Measurements from ENCODE around the gene SLC25A26. TPM values are rescaled to one million over a fixed set of nuclear protein-coding genes. Genes with fewer than 3 reads are reported as not detected.

The SLC25A26 gene
- total and polyA plus RNA-seq, 2 donors (not counting 1 experiment from before 2014, with no cell fraction given): 14.2 to 29.0 TPM

- Histone ChIP-seq H3K27ac (ENCODE audit: insufficient read depth, low read length) (no peak overlapping the region), H4K20me1 (ENCODE audit: control insufficient read depth, extremely low read depth, insufficient read depth, low read length) (no peaks in the 10 kb centered on the region), H3K36me3 (ENCODE audit: control insufficient read depth, insufficient read depth, low read length) (no peaks in the 10 kb centered on the region), H3K9ac (ENCODE audit: insufficient read depth, low read length) (no peak overlapping the region), H3K9me3 (ENCODE audit: control insufficient read depth, insufficient read depth, low read depth, low read length) (no peaks in the 10 kb centered on the region), H3K4me1 (ENCODE audit: control insufficient read depth, extremely low read depth, insufficient read depth, low read length) (no peaks in the 10 kb centered on the region), H3K4me3 (replicated peaks in 1 of 4; ENCODE audit: control extremely low read depth in 1 of 4, insufficient read depth in 1 of 4, low read depth in 3 of 4, low read length in 4 of 4) (no peak overlapping the region), H3K4me2 (ENCODE audit: extremely low read depth, insufficient read depth, low read length) (no peak overlapping the region), H3K27me3 (ENCODE audit: control insufficient read depth, insufficient read depth, low read length) (peaks cover 4% of the 10 kb centered on the region), H3K79me2 (ENCODE audit: control insufficient read depth, insufficient read depth, low read length) (no peaks in the 10 kb centered on the region), H2AFZ (ENCODE audit: low read length) (no peak overlapping the region)
- no peak for TF ChIP-seq EZH2 (IDR thresholded peaks at IDR 0.05; ENCODE audit: low read length, missing control alignments)
- no peak for TF ChIP-seq CTCF (conservative IDR thresholded peaks at IDR 0.05 in 1 of 2, IDR thresholded peaks at IDR 0.05 in 1 of 2; ENCODE audit: low read depth in 1 of 2, low read length in 2 of 2)
- no peak for DNase-seq (ENCODE audit: low read depth in 2 of 2)
Observed at GRCh38 chr3:66206806-66207205, 14.0 kb upstream of the SLC25A26 start.

- TF ChIP-seq EZH2 (IDR thresholded peaks at IDR 0.05; ENCODE audit: low read length, missing control alignments) (no peak), CTCF (conservative IDR thresholded peaks at IDR 0.05 in 1 of 2, IDR thresholded peaks at IDR 0.05 in 1 of 2; ENCODE audit: low read depth in 1 of 2, low read length in 2 of 2) (no peak)
- no peaks in the 10 kb centered on the region for H3K9me3 ChIP-seq (ENCODE audit: control insufficient read depth, insufficient read depth, low read depth, low read length)
- H3K27ac ChIP-seq (ENCODE audit: insufficient read depth, low read length): no peak overlapping the region
Observed at GRCh38 chr3:66208189-66208588, 12.6 kb upstream of the SLC25A26 start.

GRCh38 chr3:66210687-66211295 lies 10.0 kb upstream of the SLC25A26 start:
- no peaks in the 10 kb centered on the region for H3K9me3 ChIP-seq (ENCODE audit: control insufficient read depth, insufficient read depth, low read depth, low read length)
- H3K4me3 ChIP-seq (replicated peaks in 1 of 4; ENCODE audit: control extremely low read depth in 1 of 4, insufficient read depth in 1 of 4, low read depth in 3 of 4, low read length in 4 of 4): no peak overlapping the region
- H3K4me2 ChIP-seq (ENCODE audit: extremely low read depth, insufficient read depth, low read length): no peak overlapping the region
- no peak overlapping the region for H3K27ac ChIP-seq (ENCODE audit: insufficient read depth, low read length)
- no peaks in the 10 kb centered on the region for H3K4me1 ChIP-seq (ENCODE audit: control insufficient read depth, extremely low read depth, insufficient read depth, low read length)
- no peak for DNase-seq (ENCODE audit: low read depth in 2 of 2)
- H3K36me3 ChIP-seq (ENCODE audit: control insufficient read depth, insufficient read depth, low read length): no peaks in the 10 kb centered on the region
- no peaks in the 10 kb centered on the region for H3K27me3 ChIP-seq (ENCODE audit: control insufficient read depth, insufficient read depth, low read length)
- H3K9ac ChIP-seq (ENCODE audit: insufficient read depth, low read length): no peak overlapping the region
- no peaks in the 10 kb centered on the region for H4K20me1 ChIP-seq (ENCODE audit: control insufficient read depth, extremely low read depth, insufficient read depth, low read length)
- no peak overlapping the region for H2AFZ ChIP-seq (ENCODE audit: low read length)
- H3K79me2 ChIP-seq (ENCODE audit: control insufficient read depth, insufficient read depth, low read length): no peaks in the 10 kb centered on the region
- TF ChIP-seq CTCF (conservative IDR thresholded peaks at IDR 0.05 in 1 of 2, IDR thresholded peaks at IDR 0.05 in 1 of 2; ENCODE audit: low read depth in 1 of 2, low read length in 2 of 2) (no peak), EZH2 (IDR thresholded peaks at IDR 0.05; ENCODE audit: low read length, missing control alignments) (no peak)

More at GRCh38 chr3:66208189-66208588, 12.6 kb upstream of the SLC25A26 start:
- no peaks in the 10 kb centered on the region for H4K20me1 ChIP-seq (ENCODE audit: control insufficient read depth, extremely low read depth, insufficient read depth, low read length)
- no peaks in the 10 kb centered on the region for H3K4me1 ChIP-seq (ENCODE audit: control insufficient read depth, extremely low read depth, insufficient read depth, low read length)
- H3K9ac ChIP-seq (ENCODE audit: insufficient read depth, low read length): no peak overlapping the region
- peaks cover 4% of the 10 kb centered on the region for H3K27me3 ChIP-seq (ENCODE audit: control insufficient read depth, insufficient read depth, low read length)
- H3K36me3 ChIP-seq (ENCODE audit: control insufficient read depth, insufficient read depth, low read length): no peaks in the 10 kb centered on the region
- no peak overlapping the region for H3K4me2 ChIP-seq (ENCODE audit: extremely low read depth, insufficient read depth, low read length)
- no peak overlapping the region for H3K4me3 ChIP-seq (replicated peaks in 1 of 4; ENCODE audit: control extremely low read depth in 1 of 4, insufficient read depth in 1 of 4, low read depth in 3 of 4, low read length in 4 of 4)
- H3K79me2 ChIP-seq (ENCODE audit: control insufficient read depth, insufficient read depth, low read length): no peaks in the 10 kb centered on the region
- H2AFZ ChIP-seq (ENCODE audit: low read length): no peak overlapping the region
- DNase-seq (ENCODE audit: low read depth in 2 of 2): no peak
